ENCODE results near the gene EDDM13. TPM values are rescaled to one million over a fixed set of nuclear protein-coding genes. Genes with fewer than 3 reads are reported as not detected.
"Not testable (repeated sequence)": the region's sequence is repeated elsewhere in the genome, so short reads cannot be mapped to it uniquely, and the experiment has no call there.

EDDM13 gene
- total and polyA plus RNA-seq, 12 donors: 0.33 to 1.0 (median 0.58) TPM; not detected in 6

DNA sequence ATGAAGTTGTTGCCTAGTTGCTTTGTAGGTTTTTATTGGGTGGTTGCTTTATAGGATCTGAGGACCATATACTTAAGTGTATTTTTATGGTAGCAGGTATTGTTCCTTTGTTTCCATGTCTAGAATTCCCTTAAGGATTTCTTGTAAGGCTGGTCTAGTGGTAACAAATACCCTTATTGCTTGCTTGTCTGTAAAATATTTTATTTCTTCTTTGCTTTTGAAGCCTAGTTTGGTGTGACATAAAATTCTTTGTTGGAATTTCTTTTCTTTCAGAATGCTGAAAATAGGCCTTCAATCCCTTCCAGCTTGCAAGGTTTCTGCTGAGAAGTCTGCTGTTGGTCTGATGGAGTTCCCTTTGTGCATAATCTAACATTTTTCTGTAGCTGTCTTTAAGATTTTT lies 60.1 kb downstream of the EDDM13 start:
- intact Hi-C loops (cut with DNase I): no loop called here
- H3K9me3 ChIP-seq (replicated peaks in 1 of 3): no peaks in the 10 kb centered on the region
- no peak for TF ChIP-seq POLR2A (IDR thresholded peaks at IDR 0.05)
- TF ChIP-seq, protein P1, sequence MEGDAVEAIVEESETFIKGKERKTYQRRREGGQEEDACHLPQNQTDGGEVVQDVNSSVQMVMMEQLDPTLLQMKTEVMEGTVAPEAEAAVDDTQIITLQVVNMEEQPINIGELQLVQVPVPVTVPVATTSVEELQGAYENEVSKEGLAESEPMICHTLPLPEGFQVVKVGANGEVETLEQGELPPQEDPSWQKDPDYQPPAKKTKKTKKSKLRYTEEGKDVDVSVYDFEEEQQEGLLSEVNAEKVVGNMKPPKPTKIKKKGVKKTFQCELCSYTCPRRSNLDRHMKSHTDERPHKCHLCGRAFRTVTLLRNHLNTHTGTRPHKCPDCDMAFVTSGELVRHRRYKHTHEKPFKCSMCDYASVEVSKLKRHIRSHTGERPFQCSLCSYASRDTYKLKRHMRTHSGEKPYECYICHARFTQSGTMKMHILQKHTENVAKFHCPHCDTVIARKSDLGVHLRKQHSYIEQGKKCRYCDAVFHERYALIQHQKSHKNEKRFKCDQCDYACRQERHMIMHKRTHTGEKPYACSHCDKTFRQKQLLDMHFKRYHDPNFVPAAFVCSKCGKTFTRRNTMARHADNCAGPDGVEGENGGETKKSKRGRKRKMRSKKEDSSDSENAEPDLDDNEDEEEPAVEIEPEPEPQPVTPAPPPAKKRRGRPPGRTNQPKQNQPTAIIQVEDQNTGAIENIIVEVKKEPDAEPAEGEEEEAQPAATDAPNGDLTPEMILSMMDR (IDR thresholded peaks at IDR 0.05): no peak

DNA sequence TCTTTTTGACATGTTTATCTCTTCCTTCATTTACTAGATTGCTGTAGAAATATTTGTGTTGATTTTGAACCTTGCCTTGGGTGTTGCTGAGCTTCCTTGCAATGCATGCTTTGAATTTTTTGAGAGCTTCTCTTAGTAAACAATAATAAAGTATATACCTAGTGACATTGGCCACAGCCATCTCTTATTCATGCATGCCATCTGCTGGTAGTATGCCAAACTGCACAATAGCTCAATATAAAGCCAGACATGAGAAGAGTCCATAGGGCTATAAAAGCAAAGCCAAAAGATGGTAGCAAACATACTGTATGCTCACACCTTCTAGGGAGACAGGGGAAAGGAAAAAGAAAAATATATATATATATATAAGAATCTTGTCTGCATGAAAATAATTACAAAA lies 61.0 kb downstream of the EDDM13 start:
- no peak overlapping the region for H3K27ac ChIP-seq
- intact Hi-C loops (cut with DNase I): no loop called here
- peak in 6 of 7 donors; percentile 30 to 72 (median 50) for DNase-seq
- no peaks in the 10 kb centered on the region for H3K9me3 ChIP-seq (replicated peaks in 1 of 3)
- no peak for TF ChIP-seq POLR2A (IDR thresholded peaks at IDR 0.05)
- TF ChIP-seq, protein P1 (IDR thresholded peaks at IDR 0.05): peak; percentile 27 to 72 (median 65)
- no peaks in the 10 kb centered on the region for H3K4me1 ChIP-seq (replicated peaks in 1 of 2)
- H3K4me3 ChIP-seq: no peak overlapping the region
- no peaks in the 10 kb centered on the region for H3K27me3 ChIP-seq
- no peaks in the 10 kb centered on the region for H3K36me3 ChIP-seq (replicated peaks in 1 of 2)

More for the DNA sequence above, 60.1 kb downstream of the EDDM13 start:
- no peaks in the 10 kb centered on the region for H3K27me3 ChIP-seq
- H3K4me3 ChIP-seq: no peak overlapping the region
- H3K27ac ChIP-seq: no peak overlapping the region
- DNase-seq: no peak
- no peaks in the 10 kb centered on the region for H3K4me1 ChIP-seq (replicated peaks in 1 of 2)
- H3K36me3 ChIP-seq (replicated peaks in 1 of 2): no peaks in the 10 kb centered on the region

DNA sequence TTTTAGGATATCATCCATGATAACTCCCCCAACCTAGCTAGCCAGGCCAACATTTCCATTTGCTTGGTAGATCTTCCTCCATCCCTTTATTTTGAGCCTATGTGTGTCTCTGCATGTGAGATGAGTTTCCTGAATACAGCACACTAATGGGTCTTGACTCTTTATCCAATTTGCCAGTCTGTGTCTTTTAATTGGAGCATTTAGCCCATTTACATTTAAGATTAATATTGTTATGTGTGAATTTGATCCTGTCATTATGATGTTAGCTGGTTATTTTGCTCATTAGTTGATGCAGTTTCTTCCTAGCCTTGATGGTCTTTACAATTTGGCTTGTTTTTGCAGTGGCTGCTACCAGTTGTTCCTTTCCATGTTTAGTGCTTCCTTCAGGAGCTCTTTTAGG lies 62.8 kb downstream of the EDDM13 start:
- DNase-seq; H3K36me3 ChIP-seq (replicated peaks in 1 of 2); H3K27me3 ChIP-seq; H3K4me1 ChIP-seq (replicated peaks in 1 of 2); intact Hi-C loops (cut with DNase I); H3K9me3 ChIP-seq (replicated peaks in 1 of 3); H3K4me3 ChIP-seq; H3K27ac ChIP-seq: not testable (repeated sequence)

DNA sequence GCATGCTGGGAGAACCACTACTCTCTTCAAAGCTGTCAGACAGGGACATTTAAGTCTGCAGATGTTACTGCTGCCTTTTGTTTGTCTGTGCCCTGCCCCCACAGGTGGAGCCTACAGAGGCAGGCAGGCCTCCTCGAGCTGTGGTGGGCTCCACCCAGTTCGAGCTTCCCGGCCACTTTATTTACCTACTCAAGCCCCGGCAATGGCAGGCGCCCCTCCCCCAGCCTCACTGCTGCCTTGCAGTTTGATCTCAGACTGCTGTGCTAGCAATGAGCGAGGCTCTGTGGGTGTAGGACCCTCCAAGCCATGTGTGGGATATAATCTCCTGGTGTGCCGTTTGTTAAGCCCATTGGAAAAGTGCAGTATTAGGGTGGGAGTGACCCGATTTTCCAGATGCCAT lies 64.5 kb downstream of the EDDM13 start:
- DNase-seq; H3K9me3 ChIP-seq (replicated peaks in 1 of 3); H3K36me3 ChIP-seq (replicated peaks in 1 of 2); H3K27me3 ChIP-seq; H3K4me3 ChIP-seq; intact Hi-C loops (cut with DNase I); H3K4me1 ChIP-seq (replicated peaks in 1 of 2); H3K27ac ChIP-seq: not testable (repeated sequence)
- 82 to 86% (median 84%) methylated on average over 5 to 8 of the region's 8 CpGs for WGBS, 4 donors

DNA sequence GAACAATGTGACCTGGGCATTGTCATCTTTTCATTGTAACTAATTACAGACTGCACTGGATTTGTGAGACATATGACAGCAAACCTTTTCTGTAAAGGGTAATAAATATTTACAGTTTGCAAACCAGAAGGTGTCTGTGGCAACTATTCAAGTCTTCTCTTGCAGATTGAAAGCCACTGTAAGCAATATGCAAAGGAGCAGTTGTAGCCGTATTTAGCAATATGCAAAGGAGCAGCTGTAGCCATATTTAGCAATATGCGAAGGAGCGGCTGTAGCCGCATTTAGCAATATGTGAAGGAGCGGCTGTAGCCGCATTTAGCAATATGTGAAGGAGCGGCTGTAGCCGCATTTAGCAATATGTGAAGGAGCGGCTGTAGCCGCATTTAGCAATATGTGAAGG lies 66.5 kb downstream of the EDDM13 start:
- intact Hi-C loops (cut with DNase I); H3K36me3 ChIP-seq (replicated peaks in 1 of 2); H3K9me3 ChIP-seq (replicated peaks in 1 of 3); H3K27me3 ChIP-seq; H3K4me1 ChIP-seq (replicated peaks in 1 of 2); H3K4me3 ChIP-seq; DNase-seq; H3K27ac ChIP-seq: not testable (repeated sequence)
- WGBS, 4 donors: 95 to 100% (median 96%) methylated on average over 6 to 8 of the region's 10 CpGs

DNA sequence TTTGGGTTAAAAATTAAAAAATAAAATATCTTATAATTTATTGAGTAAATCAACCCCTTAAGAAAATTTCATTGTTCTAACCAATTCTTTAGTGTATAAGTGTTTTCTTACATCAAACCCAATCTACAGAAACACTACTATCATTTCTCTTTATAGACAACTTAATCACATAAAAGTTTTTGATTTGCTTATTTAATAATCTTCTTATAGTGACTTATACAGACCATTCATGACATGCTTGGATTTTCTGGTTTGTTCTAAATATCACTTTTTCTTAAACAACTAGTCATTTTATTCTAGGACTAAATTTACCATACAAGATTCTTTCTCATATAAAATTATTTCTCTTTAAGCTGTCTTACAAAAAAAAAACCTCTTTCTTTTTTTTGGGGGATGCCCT lies 69.4 kb downstream of the EDDM13 start:
- no peaks in the 10 kb centered on the region for H3K9me3 ChIP-seq (replicated peaks in 1 of 3)
- intact Hi-C loops (cut with DNase I): loop anchor here in 1 of 2 donors (10.0 kb wide), 1 partner anchor 267 kb away; no protein-coding TSS in a partner anchor

More for the DNA sequence above, 69.4 kb downstream of the EDDM13 start:
- Histone ChIP-seq H3K4me3 (no peak overlapping the region), H3K36me3 (replicated peaks in 1 of 2) (no peaks in the 10 kb centered on the region), H3K4me1 (replicated peaks in 1 of 2) (no peaks in the 10 kb centered on the region), H3K27me3 (no peaks in the 10 kb centered on the region), H3K27ac (no peak overlapping the region)
- TF ChIP-seq, protein P1 (IDR thresholded peaks at IDR 0.05): no peak
- TF ChIP-seq POLR2A (IDR thresholded peaks at IDR 0.05): no peak
- DNase-seq: no peak

All from adrenal gland (tissue), 12 donors.